Fibroblast of upper back skin (primary cell): ENCODE results near the gene ZP1.

Source experiments
- DNase-seq: peaks from one replicate; pipeline ENCODE4 v3.0.0-alpha.2; 2013

The ZP1 gene

DNA sequence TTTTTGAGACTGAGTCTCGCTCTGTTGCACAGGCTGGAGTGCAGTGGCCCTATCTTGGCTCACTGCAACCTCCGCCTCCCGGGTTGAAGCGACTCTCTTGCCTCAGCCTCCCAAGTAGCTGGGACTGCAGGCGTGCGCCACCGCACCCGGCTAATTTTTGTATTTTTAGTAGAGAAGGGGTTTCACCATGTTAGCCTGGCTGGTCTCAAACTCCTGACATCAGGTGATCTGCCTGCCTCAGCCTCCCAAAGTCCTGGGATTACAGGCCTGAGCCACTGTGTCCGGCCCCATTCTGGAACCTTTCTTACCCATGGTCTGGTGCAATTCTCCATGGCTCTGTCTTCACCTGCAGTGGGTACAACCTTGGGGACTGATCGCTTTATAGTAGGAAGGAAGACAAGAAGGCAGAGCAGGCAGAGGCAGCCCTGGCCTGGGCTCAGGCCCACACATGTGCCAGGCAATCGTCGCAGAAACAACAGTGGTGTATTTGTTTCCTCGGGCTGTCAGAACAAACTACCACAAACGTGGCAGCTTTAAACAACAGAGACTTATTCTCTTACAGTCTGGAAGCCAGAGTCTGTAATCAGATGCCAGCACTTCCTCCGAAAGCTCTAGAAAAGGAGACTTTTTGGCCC is 7.6 kb upstream of the ZP1 start:
- no peak for DNase-seq

DNA sequence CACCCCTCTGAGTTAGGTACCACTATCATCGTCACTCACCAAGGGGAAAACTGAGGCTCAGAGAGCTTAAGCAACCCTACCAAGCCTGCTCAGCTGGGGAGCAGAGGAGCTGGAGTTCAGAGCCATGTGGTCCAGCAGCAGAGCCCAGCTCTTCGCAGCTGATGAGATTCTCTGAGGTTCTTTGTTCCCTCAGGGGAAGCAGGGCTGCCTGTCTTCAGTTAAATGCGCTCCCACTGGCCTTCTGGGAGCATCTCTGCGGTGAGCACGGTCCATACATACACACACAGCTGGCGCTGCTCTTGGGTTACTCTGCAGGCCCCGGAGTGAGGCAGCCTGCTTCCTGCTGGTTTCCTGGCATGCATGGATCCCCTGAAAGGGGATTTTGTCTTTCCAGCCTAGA is 6.4 kb upstream of the ZP1 start:
- peak; percentile 56 for DNase-seq

DNA sequence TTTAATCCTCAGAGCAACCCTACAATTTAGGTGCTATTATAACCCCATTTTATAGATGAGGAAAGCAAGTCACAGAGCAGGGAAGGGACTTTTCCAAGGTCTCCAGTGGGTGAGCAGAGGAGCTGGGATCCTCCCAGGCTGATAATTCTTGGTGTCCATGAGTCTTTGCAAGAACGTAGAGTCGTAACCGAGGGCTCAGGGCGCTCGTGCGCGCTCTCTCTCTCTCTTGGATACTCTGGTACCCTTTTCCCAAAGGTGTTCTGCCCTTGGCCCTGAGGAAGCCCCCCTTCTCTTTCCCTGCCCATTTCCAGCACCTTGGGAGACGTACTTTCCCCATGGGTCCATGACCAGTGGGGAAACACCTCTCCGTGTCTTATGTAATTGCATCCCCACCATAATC is 5.2 kb upstream of the ZP1 start:
- DNase-seq, result no peak

DNA sequence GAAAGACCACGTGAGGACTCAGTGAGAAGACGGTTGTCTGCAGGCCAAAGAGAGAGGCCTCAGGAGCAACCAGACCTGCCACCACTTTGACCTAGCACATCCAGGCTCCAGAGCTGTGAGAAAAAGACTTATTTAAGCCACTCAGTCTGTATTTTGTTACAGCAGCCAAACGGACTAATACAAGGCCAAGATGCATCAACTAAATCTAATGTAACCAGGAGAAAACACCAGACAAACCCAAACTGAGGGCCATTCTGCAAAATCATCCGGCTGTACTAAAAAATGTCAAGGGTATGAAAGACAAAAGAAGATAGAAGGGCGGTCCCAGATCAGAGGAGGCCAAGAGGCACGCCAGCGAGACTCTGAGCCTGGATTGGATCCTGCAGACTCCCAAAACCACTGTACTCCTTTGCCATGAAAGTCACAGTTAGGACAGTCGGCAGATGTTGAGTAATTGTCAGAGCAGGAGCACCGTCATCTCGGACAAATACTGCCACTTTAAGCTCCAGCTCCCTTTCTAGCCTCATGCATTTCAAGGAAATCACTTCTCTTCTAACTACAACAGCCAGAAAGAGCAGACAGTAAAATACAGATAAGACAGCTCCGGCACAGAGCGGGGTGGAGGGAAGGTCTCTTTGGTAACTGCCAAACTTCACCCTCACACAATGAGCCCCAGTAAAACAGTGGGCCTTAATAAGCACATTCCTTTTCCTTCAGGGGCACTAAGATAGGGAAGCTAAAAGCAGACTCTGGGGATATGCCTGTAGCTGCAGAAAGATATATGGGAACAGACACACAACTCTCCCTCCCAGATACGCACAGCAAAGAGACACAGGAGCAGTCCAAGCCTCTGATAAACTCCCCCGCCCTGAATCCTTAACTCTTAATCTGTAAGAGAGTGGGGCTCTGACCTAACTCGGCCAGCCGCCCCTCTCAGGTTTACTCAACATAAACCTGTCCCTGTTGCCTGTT is 3.5 kb upstream of the ZP1 start:
- DNase-seq, result no peak

GRCh38 chr11:60864856-60865513 is 2.4 kb upstream of the ZP1 start:
- DNase-seq, result no peak

- DNase-seq, result no peak
Observed at GRCh38 chr11:60867871-60868681, 734 bp downstream of the ZP1 start.

DNA sequence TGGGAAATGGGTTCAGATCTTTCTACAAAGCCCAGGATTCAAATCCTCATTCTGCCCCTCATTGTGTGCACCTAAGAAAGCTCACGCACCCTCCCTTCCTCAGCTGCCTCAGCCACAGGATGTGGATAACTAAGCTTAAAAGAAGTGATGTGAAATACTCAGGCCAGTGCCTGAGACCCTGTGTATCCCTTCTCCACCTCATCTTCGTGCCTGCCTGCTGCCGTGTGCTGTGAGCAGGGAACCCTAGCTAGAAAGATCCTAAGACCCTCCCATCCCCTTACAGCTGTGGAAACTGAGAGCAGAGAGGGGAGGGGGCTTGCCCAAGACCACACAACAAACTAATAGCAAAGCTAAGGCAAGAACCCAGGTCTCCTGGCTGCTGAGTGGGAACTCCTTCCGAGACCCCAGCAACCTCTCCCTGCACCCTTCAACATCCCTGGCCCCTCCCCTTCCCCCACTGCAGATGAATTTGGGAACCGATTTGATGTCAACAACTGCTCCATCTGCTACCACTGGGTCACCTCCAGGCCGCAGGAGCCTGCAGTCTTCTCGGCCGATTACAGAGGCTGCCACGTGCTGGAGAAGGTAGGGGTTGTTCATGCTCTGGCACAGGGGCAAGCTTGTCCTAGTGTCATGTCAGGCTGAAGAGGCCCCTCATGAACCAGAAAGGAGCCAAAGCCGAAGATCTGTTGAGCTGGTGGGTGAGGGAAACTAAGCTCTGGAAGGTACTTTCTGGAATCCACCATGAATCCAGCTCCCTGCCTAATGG is 1.5 kb downstream of the ZP1 start:
- no peak for DNase-seq

DNA sequence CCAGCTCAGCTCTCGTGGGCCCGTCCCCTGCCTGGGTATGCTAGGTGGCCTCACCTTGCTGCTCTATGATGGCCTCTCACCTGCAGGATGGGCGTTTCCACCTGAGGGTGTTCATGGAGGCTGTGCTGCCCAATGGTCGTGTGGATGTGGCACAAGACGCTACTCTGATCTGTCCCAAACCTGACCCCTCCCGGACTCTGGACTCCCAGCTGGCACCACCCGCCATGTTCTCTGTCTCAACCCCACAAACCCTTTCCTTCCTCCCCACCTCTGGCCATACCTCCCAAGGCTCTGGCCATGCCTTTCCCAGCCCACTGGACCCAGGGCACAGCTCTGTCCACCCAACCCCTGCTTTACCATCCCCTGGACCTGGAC is 2.1 kb downstream of the ZP1 start:
- DNase-seq, result no peak

- DNase-seq, result no peak
Observed at GRCh38 chr11:60870276-60870675, 2.9 kb downstream of the ZP1 start.

DNA sequence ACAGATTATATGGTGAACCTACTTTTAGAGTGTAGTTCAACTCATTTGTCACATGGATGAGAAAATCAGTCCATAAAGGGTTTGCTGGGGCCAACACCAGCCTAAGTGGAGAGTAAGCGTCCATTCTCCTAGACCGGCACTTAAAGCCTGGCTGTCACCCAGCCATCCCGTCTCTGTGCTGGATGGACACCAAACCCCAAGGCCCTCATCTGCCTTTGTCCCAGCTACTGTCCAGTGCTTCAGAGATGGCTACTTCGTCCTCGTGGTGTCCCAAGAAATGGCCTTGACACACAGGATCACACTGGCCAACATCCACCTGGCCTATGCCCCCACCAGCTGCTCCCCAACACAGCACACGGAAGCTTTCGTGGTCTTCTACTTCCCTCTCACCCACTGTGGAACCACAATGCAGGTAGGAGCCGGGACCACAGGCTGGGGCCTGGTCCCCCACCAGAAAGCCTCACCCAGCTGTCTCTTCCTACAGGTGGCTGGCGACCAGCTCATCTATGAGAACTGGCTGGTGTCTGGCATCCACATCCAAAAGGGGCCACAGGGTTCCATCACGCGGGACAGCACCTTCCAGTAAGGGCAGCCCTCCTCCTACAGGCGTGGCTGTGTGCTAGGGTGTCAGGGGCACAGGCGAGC is 3.5 kb downstream of the ZP1 start:
- no peak for DNase-seq

- DNase-seq, result peak; percentile 39
Observed at GRCh38 chr11:60871378-60872061, 4.2 kb downstream of the ZP1 start.

DNA sequence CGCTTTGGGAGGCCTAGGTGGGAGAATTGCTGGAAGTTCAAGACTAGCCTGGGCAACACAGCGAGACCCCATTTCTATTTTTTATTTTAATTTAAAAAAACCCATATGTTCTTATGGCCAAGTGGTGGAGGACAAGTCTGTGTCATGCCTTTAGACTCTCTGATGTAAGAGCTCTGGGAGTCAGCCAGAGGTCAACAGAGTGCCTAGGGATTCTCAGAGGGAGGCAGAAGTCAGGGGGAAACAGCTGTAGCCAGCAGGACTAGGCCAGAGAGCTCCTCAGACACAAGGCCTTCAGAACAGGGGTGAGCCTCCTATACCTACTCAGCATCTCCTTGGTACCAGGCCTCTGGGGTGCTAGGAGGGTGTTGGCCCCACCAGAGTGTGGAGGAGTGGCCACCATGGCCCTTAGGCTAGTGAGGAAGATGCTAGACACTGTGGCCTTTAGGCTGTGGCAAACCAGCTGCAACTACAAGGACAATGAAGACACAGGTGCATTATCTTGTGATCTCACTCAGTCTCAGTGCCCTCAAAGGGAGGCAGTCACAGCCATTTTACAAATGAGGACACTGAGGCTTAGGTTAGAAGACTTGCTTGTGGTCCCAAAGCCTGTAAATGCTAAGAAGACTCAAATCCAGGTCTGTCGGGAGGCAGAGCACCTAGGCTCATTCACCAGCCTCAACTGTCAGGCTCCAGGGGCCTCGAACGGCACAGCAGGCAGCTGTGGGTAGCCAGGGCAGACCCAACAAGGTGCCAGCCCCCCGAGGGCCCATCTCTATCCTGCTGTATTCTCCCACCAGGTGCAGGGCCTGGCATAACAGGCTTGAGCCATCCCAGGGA is 5.0 kb downstream of the ZP1 start:
- DNase-seq, result peak; percentile 69

DNA sequence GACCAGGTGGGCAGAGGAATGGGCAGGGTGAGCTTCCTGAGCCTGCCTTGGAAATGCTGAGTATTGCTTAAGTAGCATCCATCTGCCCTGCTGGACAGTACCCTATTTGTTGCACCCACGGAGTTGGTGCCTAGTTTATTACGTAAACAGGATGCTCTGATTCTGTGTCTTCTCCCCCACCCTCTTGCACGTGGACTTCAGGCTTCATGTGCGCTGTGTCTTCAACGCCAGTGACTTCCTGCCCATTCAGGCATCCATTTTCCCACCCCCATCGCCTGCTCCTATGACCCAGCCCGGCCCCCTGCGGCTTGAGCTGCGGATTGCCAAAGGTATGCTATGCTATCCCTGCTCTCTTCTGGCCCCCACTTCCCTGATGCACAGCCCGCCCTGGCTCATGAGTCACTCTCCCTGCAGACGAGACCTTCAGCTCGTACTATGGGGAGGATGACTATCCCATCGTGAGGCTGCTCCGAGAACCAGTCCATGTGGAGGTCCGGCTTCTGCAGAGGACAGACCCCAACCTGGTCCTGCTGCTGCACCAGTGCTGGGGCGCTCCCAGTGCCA is 5.7 kb downstream of the ZP1 start:
- DNase-seq, result peak; percentile 91

GRCh38 chr11:60873533-60873932 is 6.2 kb downstream of the ZP1 start:
- no peak for DNase-seq

DNA sequence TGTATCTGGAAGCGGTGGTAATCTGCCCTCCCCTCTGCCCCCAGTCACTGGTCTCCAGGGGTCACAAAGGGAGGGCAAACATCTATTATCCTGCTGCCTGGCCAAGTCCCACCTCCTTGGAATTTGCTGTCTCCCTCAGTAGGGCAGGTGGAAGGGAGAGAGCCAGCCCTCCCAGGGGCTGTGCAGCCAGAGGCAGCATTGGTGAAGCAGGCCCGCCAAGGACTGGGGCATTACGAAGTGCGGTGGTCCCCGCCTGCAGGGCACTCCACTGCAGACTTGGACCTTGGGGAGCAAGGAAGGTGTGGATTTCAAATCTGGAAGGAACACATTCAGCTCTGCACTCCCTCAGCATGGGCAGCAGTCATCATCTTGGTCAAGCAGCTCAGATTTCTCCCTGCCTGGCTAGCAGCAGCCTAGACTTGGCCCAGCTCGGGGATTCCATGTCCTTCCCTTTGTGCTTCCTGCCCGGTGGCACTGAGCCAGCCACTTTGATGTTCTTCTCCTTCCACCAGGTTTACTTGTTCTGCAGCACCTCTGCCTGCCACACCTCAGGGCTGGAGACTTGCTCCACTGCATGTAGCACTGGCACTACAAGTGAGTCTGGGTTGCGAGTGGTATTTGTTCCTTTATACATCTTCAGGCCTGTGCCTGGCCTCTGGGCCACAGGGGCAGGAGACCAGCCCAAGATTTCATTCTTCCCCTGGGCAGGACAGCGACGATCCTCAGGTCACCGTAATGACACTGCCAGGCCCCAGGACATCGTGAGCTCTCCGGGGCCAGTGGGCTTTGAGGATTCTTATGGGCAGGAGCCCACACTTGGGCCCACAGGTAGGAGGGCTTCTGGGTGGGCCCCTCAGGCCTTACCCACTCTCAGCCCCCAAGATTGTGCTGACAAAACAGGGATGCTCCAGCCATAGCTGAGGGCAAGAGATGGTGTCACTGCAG is 7.4 kb downstream of the ZP1 start:
- DNase-seq, result no peak

DNA sequence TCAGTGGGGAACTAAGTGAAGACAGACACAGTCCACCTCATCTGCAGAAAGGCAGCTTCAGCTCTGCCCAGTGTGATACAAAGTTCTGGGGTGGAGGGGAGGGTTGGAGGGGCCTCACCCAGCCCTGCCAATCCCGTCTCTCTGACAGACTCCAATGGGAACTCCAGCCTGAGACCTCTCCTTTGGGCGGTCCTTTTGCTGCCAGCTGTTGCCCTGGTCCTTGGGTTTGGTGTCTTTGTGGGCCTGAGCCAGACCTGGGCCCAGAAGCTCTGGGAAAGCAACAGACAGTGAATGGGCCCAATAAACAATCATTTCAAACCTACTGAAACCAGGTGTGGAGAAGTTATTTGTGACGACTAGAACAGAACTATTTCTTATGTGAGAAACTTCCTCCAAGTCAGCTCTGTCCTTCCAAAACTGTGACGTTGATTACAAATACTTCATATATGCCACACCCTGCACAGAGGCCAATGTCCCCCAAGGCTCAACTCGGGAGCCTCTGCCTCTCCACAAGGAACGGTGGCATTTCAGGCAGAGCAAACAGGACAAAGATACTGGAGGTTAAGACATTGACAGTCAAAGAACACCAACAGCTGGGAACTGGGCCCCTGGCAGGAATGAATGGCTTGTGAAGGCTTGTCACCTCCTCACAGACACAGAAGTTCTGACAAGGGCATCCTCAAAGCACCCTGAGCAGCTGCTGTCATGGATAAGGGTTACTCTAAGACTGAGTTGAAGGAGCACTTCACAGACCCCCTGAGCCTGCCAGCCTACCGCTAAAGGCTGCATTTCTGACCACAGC is 8.2 kb downstream of the ZP1 start:
- DNase-seq, result no peak

GRCh38 chr11:60876168-60876485 is 8.8 kb downstream of the ZP1 start:
- DNase-seq, result no peak
